ENCODE results near the gene PMPCA.

Gene PMPCA

GRCh38 chr9:136373300-136374182 lies 36.9 kb upstream of the PMPCA start, which contains the start of gene CARD9:
TSS of gene CARD9 (minus strand) at chr9:136373669. CDS start at chr9:136372078, 1,591 bp downstream.
- no peak for DNase-seq

- DNase-seq = no peak
Observed at GRCh38 chr9:136374183-136374575, 36.3 kb upstream of the PMPCA start.

- no peak for DNase-seq
Observed at GRCh38 chr9:136375096-136375495, 35.4 kb upstream of the PMPCA start.

GRCh38 chr9:136376457-136376856 lies 34.0 kb upstream of the PMPCA start:
- no peak for DNase-seq

GRCh38 chr9:136377341-136378169 lies 32.9 kb upstream of the PMPCA start:
- DNase-seq = no peak

- DNase-seq = no peak
Observed at GRCh38 chr9:136378170-136379002, 32.1 kb upstream of the PMPCA start.

- DNase-seq = no peak
Observed at GRCh38 chr9:136379003-136379287, 31.5 kb upstream of the PMPCA start.

GRCh38 chr9:136379401-136379800 lies 31.1 kb upstream of the PMPCA start:
- DNase-seq = no peak

- no peak for DNase-seq
Observed at GRCh38 chr9:136379891-136380290, 30.6 kb upstream of the PMPCA start.

- DNase-seq = no peak
Observed at GRCh38 chr9:136380381-136380780, 30.1 kb upstream of the PMPCA start.

GRCh38 chr9:136381311-136381710 lies 29.1 kb upstream of the PMPCA start:
- no peak for DNase-seq

GRCh38 chr9:136381966-136382513 lies 28.4 kb upstream of the PMPCA start:
- no peak for DNase-seq

- DNase-seq = no peak
Observed at GRCh38 chr9:136383436-136383835, 27.0 kb upstream of the PMPCA start.

GRCh38 chr9:136385015-136385414 lies 25.4 kb upstream of the PMPCA start:
- peak in 1 of 2 donors; percentile 37 for DNase-seq

- DNase-seq = no peak
Observed at GRCh38 chr9:136386018-136386417, 24.4 kb upstream of the PMPCA start.

GRCh38 chr9:136387217-136387616 lies 23.2 kb upstream of the PMPCA start:
- DNase-seq = no peak

GRCh38 chr9:136389396-136389795 lies 21.1 kb upstream of the PMPCA start:
- no peak for DNase-seq

GRCh38 chr9:136391737-136392537 lies 18.5 kb upstream of the PMPCA start:
- no peak for DNase-seq

- no peak for DNase-seq
Observed at GRCh38 chr9:136392538-136393449, 17.7 kb upstream of the PMPCA start.

- DNase-seq = no peak
Observed at GRCh38 chr9:136393531-136393930, 16.9 kb upstream of the PMPCA start.

Data from activated CD4-positive, alpha-beta T cell treated with anti-CD3 and anti-CD28 coated beads for 4 hours (primary cell).